Psoas muscle (tissue), 8 donors: ENCODE data around the gene GJC3. TPM values are rescaled to one million over a fixed set of nuclear protein-coding genes. Genes with fewer than 3 reads are reported as not detected.
A peak's percentile ranks its signal among the peaks of the same experiment; 100 is the strongest.

Experiments
- ATAC-seq, 4 donors: fragments of 200-7000 bp; cut with Tn5 transposase; one replicate each; pipeline ENCODE4 v1.9.1; 2020; ENCODE audit warnings: moderate library complexity in 3 of 4, mild to moderate bottlenecking in 2 of 4
- DNase-seq, 2 donors: peaks; one replicate each; pipeline ENCODE4 v3.0.0-alpha.2; 2020
- H3K27ac ChIP-seq: fragments of 200-600 bp; one replicate; pipeline ENCODE4 v1.8.0; 2022
- H3K27me3 ChIP-seq, 3 donors: fragments of 200-600 bp in 1 of 3; one replicate each; pipeline versions ENCODE4 v1.6.1 to v1.8.0; 2013 to 2022; ENCODE audit warnings: low read length in 2 of 3, mild to moderate bottlenecking in 2 of 3, moderate library complexity in 1 of 3; ENCODE audit not compliant: insufficient read depth in 3 of 3
- H3K36me3 ChIP-seq, 2 donors: fragments of 200-600 bp in 1 of 2; one replicate each; pipeline versions ENCODE4 v1.6.1 to v1.8.0; 2013 to 2022; ENCODE audit warnings: low read depth in 1 of 2, mild to moderate bottlenecking in 1 of 2, moderate library complexity in 1 of 2; ENCODE audit not compliant: insufficient read depth in 1 of 2
- H3K4me1 ChIP-seq: fragments of 200-600 bp; one replicate; pipeline ENCODE4 v1.8.0; 2022
- H3K4me3 ChIP-seq: fragments of 200-600 bp; one replicate; pipeline ENCODE4 v1.8.0; 2022; ENCODE audit warnings: mild to moderate bottlenecking
- H3K9me3 ChIP-seq: fragments of 200-600 bp; one replicate; pipeline ENCODE4 v1.8.0; 2022
- WGBS, 3 donors: extraction: QIAGEN DNeasy Blood & Tissue Kit; methylation state at CpG; one replicate each; pipeline versions ENCODE4 v1.1.6 to v1.1.7; 2013; 5-methylcytosine and 5-hydroxymethylcytosine counted together
- intact Hi-C, 2 donors: fragments of 100-400 bp; cut with DNase I; formaldehyde crosslinking; loops; one replicate each; pipeline versions ENCODE4 v1.11.0 to v1.14.2; 2022
- polyA plus RNA-seq, 3 donors: library from polyadenylated mRNA; stranded (reverse); fragments of 200-250 nt; gene quantifications; one replicate each; pipeline ENCODE4 v1.2.3, GENCODE V29; 2013
- total RNA-seq, 4 donors: library from RNA; stranded (reverse); fragmentation: NEBNext Ultra II Directional in 2 of 4; extraction: Animal tissue kit (Norgen Biotek cat#: 25700) in 2 of 4; gene quantifications; one replicate each; pipeline versions ENCODE4 v1.2.1 to v1.2.4, GENCODE V29; 2021 to 2023
- TF ChIP-seq, protein P1 (sequence below): fragments of 200-600 bp; IDR thresholded peaks from one replicate; pipeline ENCODE4 v1.8.0; 2022; ENCODE audit warnings: antibody characterized with exemption
- donor health status: healthy with polysubstance abuse.
- donor health status: DM: no; HTN: no; CAD: no; lungs with moderate emphysema.
- donor health status: Bipolar disorder and iron deficiency.
- donor health status: healthy.
- donor health status: DM: yes; HTN: yes; CAD: no.
- donor health status: DM: no; HTN: no; CAD: no.
- donor health status: DM: no; HTN: no; CAD: no.
- donor health status: DM: yes; HTN: yes; CAD: no.

The GJC3 gene
- total and polyA plus RNA-seq, 7 donors = 0.08 to 0.52 (median 0.21) TPM; not detected in 3

DNA sequence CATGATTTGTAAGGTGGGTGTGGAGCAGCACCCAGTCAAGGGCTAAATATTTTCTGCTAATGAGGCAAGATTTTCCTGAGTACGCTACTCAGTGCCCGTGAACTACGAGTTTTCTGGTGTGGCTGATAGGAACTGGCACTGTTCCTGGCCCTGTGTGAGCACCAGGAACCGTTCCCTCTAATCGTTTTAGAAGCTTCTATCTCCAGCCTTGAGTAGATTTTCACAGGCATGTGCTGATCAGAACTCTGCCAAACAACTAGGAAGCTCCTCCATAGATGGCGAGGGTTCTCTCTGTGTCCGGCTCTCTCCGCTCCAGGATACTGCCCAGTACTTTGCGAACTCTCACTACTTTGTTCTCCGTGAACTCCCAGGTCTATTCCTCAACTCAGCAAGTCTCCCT lies 27.8 kb downstream of the GJC3 start:
- no peak for DNase-seq
- H3K27me3 ChIP-seq = no peaks in the 10 kb centered on the region
- 95 to 96% (median 96%) methylated on average over 10 of the region's 10 CpGs for WGBS, 3 donors
- TF ChIP-seq, protein P1, sequence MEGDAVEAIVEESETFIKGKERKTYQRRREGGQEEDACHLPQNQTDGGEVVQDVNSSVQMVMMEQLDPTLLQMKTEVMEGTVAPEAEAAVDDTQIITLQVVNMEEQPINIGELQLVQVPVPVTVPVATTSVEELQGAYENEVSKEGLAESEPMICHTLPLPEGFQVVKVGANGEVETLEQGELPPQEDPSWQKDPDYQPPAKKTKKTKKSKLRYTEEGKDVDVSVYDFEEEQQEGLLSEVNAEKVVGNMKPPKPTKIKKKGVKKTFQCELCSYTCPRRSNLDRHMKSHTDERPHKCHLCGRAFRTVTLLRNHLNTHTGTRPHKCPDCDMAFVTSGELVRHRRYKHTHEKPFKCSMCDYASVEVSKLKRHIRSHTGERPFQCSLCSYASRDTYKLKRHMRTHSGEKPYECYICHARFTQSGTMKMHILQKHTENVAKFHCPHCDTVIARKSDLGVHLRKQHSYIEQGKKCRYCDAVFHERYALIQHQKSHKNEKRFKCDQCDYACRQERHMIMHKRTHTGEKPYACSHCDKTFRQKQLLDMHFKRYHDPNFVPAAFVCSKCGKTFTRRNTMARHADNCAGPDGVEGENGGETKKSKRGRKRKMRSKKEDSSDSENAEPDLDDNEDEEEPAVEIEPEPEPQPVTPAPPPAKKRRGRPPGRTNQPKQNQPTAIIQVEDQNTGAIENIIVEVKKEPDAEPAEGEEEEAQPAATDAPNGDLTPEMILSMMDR = no peak
- H3K36me3 ChIP-seq = peaks cover 14 to 87% of the 10 kb centered on the region in 2 donors
- no peaks in the 10 kb centered on the region for H3K9me3 ChIP-seq
- H3K4me3 ChIP-seq = no peak overlapping the region
- intact Hi-C loops = no loop called here
- ATAC-seq = no peak
- no peak overlapping the region for H3K27ac ChIP-seq
- H3K4me1 ChIP-seq = no peaks in the 10 kb centered on the region

DNA sequence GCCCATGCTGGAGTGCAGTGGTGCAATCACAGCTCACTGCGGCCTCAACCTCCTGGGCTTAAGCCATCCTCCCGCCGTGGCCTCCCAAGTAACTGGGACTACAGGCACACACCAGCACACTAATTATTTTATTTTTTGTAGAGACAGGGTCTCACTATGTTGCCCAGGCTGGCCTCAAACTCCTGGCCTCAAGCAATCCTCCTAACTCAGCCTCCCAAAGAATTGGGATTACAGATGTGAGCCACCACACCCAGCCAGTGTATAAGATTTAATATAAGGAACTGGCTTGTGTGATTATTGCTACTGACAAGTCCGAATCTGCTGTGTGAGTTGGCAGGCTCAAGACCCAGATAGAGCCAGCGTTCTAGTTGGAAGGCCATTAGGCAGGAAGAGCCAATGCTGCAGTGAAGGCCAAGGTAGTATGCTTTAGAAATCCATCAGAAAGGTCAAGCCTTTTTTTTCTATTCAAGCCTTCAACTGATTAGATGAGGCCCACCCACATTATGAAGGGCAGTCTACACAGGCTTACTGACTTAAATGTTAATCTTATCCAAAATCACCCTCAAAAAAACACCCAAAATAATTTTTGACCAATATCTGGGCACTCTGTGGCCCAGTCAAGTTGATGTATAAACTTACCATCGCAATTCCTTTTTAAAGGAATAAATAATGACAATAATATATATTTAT lies 29.4 kb downstream of the GJC3 start:
- intact Hi-C loops = no loop called here
- Histone ChIP-seq H3K36me3 (peaks cover 12 to 71% of the 10 kb centered on the region in 2 donors), H3K27ac (no peak overlapping the region), H3K4me1 (no peaks in the 10 kb centered on the region), H3K4me3 (no peak overlapping the region), H3K27me3 (no peaks in the 10 kb centered on the region), H3K9me3 (no peaks in the 10 kb centered on the region)
- ATAC-seq (no peak), DNase-seq (no peak)
- TF ChIP-seq, protein P1 = no peak
- WGBS, 3 donors = 87 to 98% (median 91%) methylated on average over 6 of the region's 6 CpGs

DNA sequence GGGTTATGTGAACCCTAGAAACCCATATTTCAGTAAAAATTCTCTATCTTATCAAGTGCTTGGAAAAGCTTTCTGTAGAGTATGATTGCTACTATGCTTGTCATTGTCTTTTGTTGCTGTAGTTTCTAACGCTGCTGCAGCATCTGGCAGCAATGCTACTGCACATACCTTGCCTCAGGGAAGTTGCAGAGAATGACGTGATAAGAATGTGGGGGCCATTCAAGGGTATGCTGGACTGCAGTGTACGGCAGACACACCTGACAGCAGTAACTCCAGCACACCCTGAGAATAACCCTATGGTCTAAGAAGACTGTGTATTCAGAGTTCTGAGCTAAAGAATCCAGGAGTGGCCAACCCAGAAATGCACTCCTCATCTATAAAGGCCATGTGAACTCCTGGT lies 30.6 kb downstream of the GJC3 start:
- H3K9me3 ChIP-seq = no peaks in the 10 kb centered on the region
- intact Hi-C loops = no loop called here
- TF ChIP-seq, protein P1 = no peak
- H3K27me3 ChIP-seq = no peaks in the 10 kb centered on the region
- no peak for DNase-seq
- no peak for ATAC-seq
- WGBS, 3 donors = 63 to 80% (median 72%) methylated on average over 3 of the region's 3 CpGs
- H3K36me3 ChIP-seq = peaks cover 12 to 60% of the 10 kb centered on the region in 2 donors
- no peak overlapping the region for H3K27ac ChIP-seq
- H3K4me3 ChIP-seq = no peak overlapping the region
- H3K4me1 ChIP-seq = no peaks in the 10 kb centered on the region

DNA sequence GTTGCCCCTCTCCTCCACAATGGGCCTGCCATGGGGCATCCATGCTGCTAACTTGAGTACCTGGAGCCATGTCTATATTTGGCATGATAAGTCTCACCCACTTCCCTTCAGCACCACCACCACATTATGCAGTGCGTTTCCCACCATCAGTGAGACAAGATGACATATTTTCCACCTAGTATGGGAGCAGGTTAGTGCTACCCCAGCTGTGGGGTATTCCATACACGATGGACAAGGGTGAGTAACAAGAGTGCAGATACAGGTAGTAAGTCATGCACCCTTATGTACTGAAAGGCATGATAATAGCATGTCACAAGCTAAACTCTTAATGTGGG lies 31.4 kb downstream of the GJC3 start:
- ATAC-seq = peak in 1 of 4 donors; percentile 10
- intact Hi-C loops = no loop called here
- no peaks in the 10 kb centered on the region for H3K9me3 ChIP-seq
- H3K4me3 ChIP-seq = no peak overlapping the region
- peaks cover 7 to 51% of the 10 kb centered on the region in 2 donors for H3K36me3 ChIP-seq
- H3K4me1 ChIP-seq = no peaks in the 10 kb centered on the region
- no peak overlapping the region for H3K27ac ChIP-seq
- H3K27me3 ChIP-seq = no peaks in the 10 kb centered on the region
- TF ChIP-seq, protein P1 = no peak
- 94 to 98% (median 96%) methylated on average over 2 of the region's 2 CpGs for WGBS, 3 donors
- no peak for DNase-seq
